ENCODE data around the gene POLR3B. TPM values are rescaled to one million over a fixed set of nuclear protein-coding genes. Genes with fewer than 3 reads are reported as not detected.
"Not testable (repeated sequence)": the region's sequence is repeated elsewhere in the genome, so short reads cannot be mapped to it uniquely, and the experiment has no call there.

The POLR3B gene
- total RNA-seq, 4 donors from 2014 or later, result 10.7 to 16.2 (median 12.0) TPM

- Histone ChIP-seq H3K27ac (peak overlapping the region in 1 of 4 donors; percentile 34), H3K27me3 (no peaks in the 10 kb centered on the region), H3K4me3 (no peak overlapping the region), H3K4me1 (peaks cover 7 to 33% (median 11%) of the 10 kb centered on the region in 3 donors), H3K36me3 (peaks cover 0 to 39% (median 5%) of the 10 kb centered on the region in 3 donors), H3K9me3 (no peaks in the 10 kb centered on the region)
- WGBS, 2 donors, result 82 to 90% methylated on average over 4 of the region's 4 CpGs
- DNase-seq, result no peak
- intact Hi-C loops (cut with DNase I), result no loop called here
- TF ChIP-seq POLR2A (IDR thresholded peaks at IDR 0.05) (no peak), CTCF (IDR thresholded peaks at IDR 0.05) (no peak)
Observed at GRCh38 chr12:106362971-106363370, 5.4 kb downstream of the POLR3B start.

DNA sequence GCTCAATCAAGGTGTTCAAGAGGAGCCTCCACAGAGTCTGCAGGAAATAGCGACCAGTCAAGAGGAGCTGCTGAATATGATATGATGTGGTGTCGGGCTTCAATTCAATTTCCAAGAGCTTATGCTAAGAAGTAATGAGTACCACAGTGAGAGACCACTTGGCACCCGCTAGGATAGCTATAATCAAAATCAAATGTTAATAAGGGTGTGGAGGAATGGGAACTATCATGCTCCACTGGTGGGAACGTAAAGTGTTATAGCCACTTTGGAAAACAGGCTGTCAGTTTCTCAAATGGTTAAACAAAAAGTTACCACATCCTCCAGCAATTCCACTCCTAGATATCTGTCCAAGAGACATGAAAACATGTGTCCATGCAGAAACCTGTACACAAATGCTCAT is 6.7 kb downstream of the POLR3B start:
- H3K36me3 ChIP-seq, result peaks cover 0 to 52% (median 5%) of the 10 kb centered on the region in 3 donors
- TF ChIP-seq POLR2A (IDR thresholded peaks at IDR 0.05) (no peak), CTCF (IDR thresholded peaks at IDR 0.05) (no peak)
- H3K27ac ChIP-seq, result no peak overlapping the region
- DNase-seq, result no peak
- peaks cover 0 to 22% (median 2%) of the 10 kb centered on the region in 3 donors for H3K4me1 ChIP-seq
- intact Hi-C loops (cut with DNase I), result no loop called here
- 91 to 98% methylated on average over 4 of the region's 4 CpGs for WGBS, 2 donors
- H3K4me3 ChIP-seq, result no peak overlapping the region
- no peaks in the 10 kb centered on the region for H3K27me3 ChIP-seq
- no peaks in the 10 kb centered on the region for H3K9me3 ChIP-seq

- intact Hi-C loops (cut with DNase I), result no loop called here
- Histone ChIP-seq H3K27ac (peak overlapping the region in 2 of 4 donors; percentile 11 to 53), H3K27me3 (no peaks in the 10 kb centered on the region), H3K4me3 (no peak overlapping the region), H3K36me3 (peaks cover 0 to 87% (median 0%) of the 10 kb centered on the region in 3 donors), H3K9me3 (no peaks in the 10 kb centered on the region), H3K4me1 (no peaks in the 10 kb centered on the region)
- no peak for DNase-seq
- 46 to 73% methylated on average over 6 of the region's 6 CpGs for WGBS, 2 donors
- TF ChIP-seq POLR2A (IDR thresholded peaks at IDR 0.05), result no peak
Observed at GRCh38 chr12:106369624-106370346, 12.2 kb downstream of the POLR3B start.

GRCh38 chr12:106378788-106379187 is 21.2 kb downstream of the POLR3B start:
- Histone ChIP-seq H3K27ac (no peak overlapping the region), H3K27me3 (no peaks in the 10 kb centered on the region), H3K4me3 (no peak overlapping the region), H3K4me1 (no peaks in the 10 kb centered on the region), H3K36me3 (peaks cover 0 to 90% (median 3%) of the 10 kb centered on the region in 3 donors), H3K9me3 (no peaks in the 10 kb centered on the region)
- intact Hi-C loops (cut with DNase I), result no loop called here
- DNase-seq, result no peak
- no peak for TF ChIP-seq POLR2A (IDR thresholded peaks at IDR 0.05)
- TF ChIP-seq CTCF (IDR thresholded peaks at IDR 0.05), result no peak
- WGBS, 2 donors, result 75 to 82% methylated on average over 4 of the region's 4 CpGs

- peaks cover 0 to 89% (median 3%) of the 10 kb centered on the region in 3 donors for H3K36me3 ChIP-seq
- no peak overlapping the region for H3K4me3 ChIP-seq
- no peaks in the 10 kb centered on the region for H3K4me1 ChIP-seq
- no peaks in the 10 kb centered on the region for H3K27me3 ChIP-seq
- 86 to 95% methylated on average over 1 of the region's 1 CpG for WGBS, 2 donors
- no peaks in the 10 kb centered on the region for H3K9me3 ChIP-seq
- intact Hi-C loops (cut with DNase I), result no loop called here
- H3K27ac ChIP-seq, result no peak overlapping the region
- TF ChIP-seq CTCF (IDR thresholded peaks at IDR 0.05), result no peak
- no peak for TF ChIP-seq POLR2A (IDR thresholded peaks at IDR 0.05)
- no peak for DNase-seq
Observed at GRCh38 chr12:106380954-106381353, 23.4 kb downstream of the POLR3B start.

GRCh38 chr12:106381866-106382265 is 24.3 kb downstream of the POLR3B start:
- intact Hi-C loops (cut with DNase I); H3K27me3 ChIP-seq; H3K4me3 ChIP-seq; H3K9me3 ChIP-seq; DNase-seq; H3K4me1 ChIP-seq; H3K27ac ChIP-seq: not testable (repeated sequence)
- H3K36me3 ChIP-seq, result peaks cover 0 to 80% (median 0%) of the 10 kb centered on the region in 3 donors
- 84 to 96% methylated on average over 4 of the region's 4 CpGs for WGBS, 2 donors

All from esophagus squamous epithelium (tissue), 5 donors.